Natural killer cell (primary cell): ENCODE data around the gene RNF13. TPM values are rescaled to one million over a fixed set of nuclear protein-coding genes. Genes with fewer than 3 reads are reported as not detected.

Experiments used
- ATAC-seq, 3 donors: fragments of 150-1000 bp in 2 of 3; fragments of 200-7000 bp in 1 of 3; cut with Tn5 transposase; 1 replicate in 1 of 3; 2 replicates in 2 of 3; pipeline ENCODE4 v1.10.0; 2021; ENCODE audit warnings: mild to moderate bottlenecking in 2 of 3, moderate library complexity in 2 of 3
- DNase-seq, 2 donors: peaks; one replicate each; pipeline versions ENCODE4 v3.0.0 to v3.0.0-alpha.2; 2013 to 2021; ENCODE audit warnings: mixed read lengths in 1 of 2
- H3K27ac ChIP-seq: one replicate; pipeline ENCODE4 v1.5.1; 2013; ENCODE audit warnings: mild to moderate bottlenecking, low read length
- H3K27me3 ChIP-seq: one replicate; pipeline ENCODE4 v1.6.1; 2013; ENCODE audit warnings: low read length; ENCODE audit not compliant: control insufficient read depth, insufficient read depth
- H3K36me3 ChIP-seq: one replicate; pipeline ENCODE4 v1.6.1; 2013; ENCODE audit warnings: low read length; ENCODE audit not compliant: control insufficient read depth, insufficient read depth
- H3K4me1 ChIP-seq: one replicate; pipeline ENCODE4 v1.6.1; 2013; ENCODE audit warnings: low read length; ENCODE audit not compliant: control insufficient read depth, insufficient read depth
- H3K4me3 ChIP-seq: one replicate; pipeline ENCODE4 v1.5.1; 2013; ENCODE audit warnings: low read length
- H3K9me3 ChIP-seq: one replicate; pipeline ENCODE4 v1.6.1; 2013; ENCODE audit warnings: low read length; ENCODE audit not compliant: control insufficient read depth, insufficient read depth
- H3K27ac Mint-ChIP-seq, 2 donors: one replicate each; pipeline ENCODE4 v1.8.0; 2022; ENCODE audit warnings: mild to moderate bottlenecking in 2 of 2, mixed read lengths in 2 of 2, moderate library complexity in 1 of 2
- H3K27me3 Mint-ChIP-seq, 2 donors: one replicate each; pipeline ENCODE4 v1.8.0; 2022; ENCODE audit warnings: low read depth in 2 of 2, mixed read lengths in 2 of 2
- H3K36me3 Mint-ChIP-seq: one replicate; pipeline ENCODE4 v1.8.0; 2022; ENCODE audit warnings: mixed read lengths
- H3K4me1 Mint-ChIP-seq, 2 donors: one replicate each; pipeline ENCODE4 v1.8.0; 2022; ENCODE audit warnings: mixed read lengths in 2 of 2
- H3K4me3 Mint-ChIP-seq: one replicate; pipeline ENCODE4 v1.8.0; 2022; ENCODE audit warnings: mild to moderate bottlenecking, moderate library complexity, mixed read lengths
- H3K9me3 Mint-ChIP-seq, 2 donors: one replicate each; pipeline ENCODE4 v1.8.0; 2022; ENCODE audit warnings: mixed read lengths in 2 of 2
- WGBS: methylation state at CpG from one replicate; pipeline ENCODE4 v1.1.7; 2013; ENCODE audit warnings: missing lambda C conversion rate; ENCODE audit not compliant: insufficient coverage; 5-methylcytosine and 5-hydroxymethylcytosine counted together
- intact Hi-C: fragments of 100-400 bp; cut with micrococcal nuclease; formaldehyde crosslinking; loops from one replicate; pipeline ENCODE4 v1.14.2; 2022
- total RNA-seq, 4 donors: library from RNA; stranded (reverse); fragments of 120-200 nt in 1 of 4; gene quantifications; one replicate each; pipeline versions ENCODE4 v1.2.3 to v1.2.4, GENCODE V29; 2013 to 2022
- TF ChIP-seq, protein P1 (sequence below): fragments of 200-600 bp; IDR thresholded peaks from one replicate; pipeline ENCODE4 v1.8.0; 2022; ENCODE audit warnings: antibody characterized with exemption

RNF13 gene, protein sequence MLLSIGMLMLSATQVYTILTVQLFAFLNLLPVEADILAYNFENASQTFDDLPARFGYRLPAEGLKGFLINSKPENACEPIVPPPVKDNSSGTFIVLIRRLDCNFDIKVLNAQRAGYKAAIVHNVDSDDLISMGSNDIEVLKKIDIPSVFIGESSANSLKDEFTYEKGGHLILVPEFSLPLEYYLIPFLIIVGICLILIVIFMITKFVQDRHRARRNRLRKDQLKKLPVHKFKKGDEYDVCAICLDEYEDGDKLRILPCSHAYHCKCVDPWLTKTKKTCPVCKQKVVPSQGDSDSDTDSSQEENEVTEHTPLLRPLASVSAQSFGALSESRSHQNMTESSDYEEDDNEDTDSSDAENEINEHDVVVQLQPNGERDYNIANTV
- 10 to 100 TPM; 57.4 to 69.7 (median 66.6) TPM for total RNA-seq
- total RNA-seq (2013), result 113 TPM

DNA sequence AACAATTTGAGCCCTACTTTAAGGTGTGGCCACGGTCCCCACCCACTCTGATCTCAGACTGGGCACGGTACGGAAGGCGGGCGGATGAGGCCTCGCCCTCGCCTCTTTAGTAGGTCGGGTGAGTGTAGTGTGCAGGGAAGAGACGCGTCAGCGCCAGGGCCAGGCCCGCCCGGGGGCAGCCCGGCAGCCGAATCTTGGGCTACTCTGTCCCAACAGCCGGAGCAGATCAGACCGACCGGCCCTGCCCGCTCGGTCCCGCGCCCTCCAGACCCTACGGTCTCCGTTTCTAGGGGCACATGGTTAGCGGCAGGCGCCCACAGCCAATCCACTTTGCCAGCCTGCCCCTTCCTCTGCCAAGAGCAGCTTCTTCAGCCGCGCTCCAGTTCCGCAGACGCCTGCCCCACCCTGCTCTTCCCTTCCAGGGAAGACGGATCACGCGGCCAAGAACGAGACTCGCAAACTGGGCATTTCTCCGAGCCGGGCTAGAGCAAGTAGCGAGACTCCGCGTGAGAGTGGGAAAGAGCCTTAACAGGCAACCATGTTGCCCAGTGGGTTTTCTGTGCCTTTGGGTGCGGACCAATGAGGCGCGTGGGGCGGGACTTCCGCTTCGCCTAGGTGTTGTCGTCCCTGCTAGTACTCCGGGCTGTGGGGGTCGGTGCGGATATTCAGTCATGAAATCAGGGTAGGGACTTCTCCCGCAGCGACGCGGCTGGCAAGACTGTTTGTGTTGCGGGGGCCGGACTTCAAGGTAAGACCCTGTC lies at the start of gene RNF13:
Gene RNF13, plus strand, starts transcription at position 610 of the 761 bp plus-strand sequence. CDS start 32,812 bp downstream, outside the sequence.
- Histone ChIP-seq H3K27ac (peak within 1 kb of the TSS; percentile 99), H3K4me3 (peak within 1 kb of the TSS; percentile 83), H3K4me1 (peaks cover 13% of the 10 kb centered on the region), H3K9me3 (no peaks in the 10 kb centered on the region), H3K36me3 (no peaks in the 10 kb centered on the region), H3K27me3 (no peaks in the 10 kb centered on the region)
- Mint-ChIP-seq H3K36me3 (no peaks in the 10 kb centered on the region), H3K4me3 (peak within 1 kb of the TSS; percentile 96), H3K4me1 (peaks cover 53% of the 10 kb centered on the region in 2 donors), H3K9me3 (no peaks in the 10 kb centered on the region), H3K27me3 (peaks cover 6 to 12% of the 10 kb centered on the region in 2 donors), H3K27ac (peak within 1 kb of the TSS; percentile 96 to 98)
- under 1% methylated on average over 56 of the region's 56 CpGs for WGBS
- intact Hi-C loops, result loop anchor here (1.0 to 5.0 kb wide), 2 partner anchors 60 to 300 kb away; partner anchors contain the start of gene COMMD2
- TF ChIP-seq, protein P1, sequence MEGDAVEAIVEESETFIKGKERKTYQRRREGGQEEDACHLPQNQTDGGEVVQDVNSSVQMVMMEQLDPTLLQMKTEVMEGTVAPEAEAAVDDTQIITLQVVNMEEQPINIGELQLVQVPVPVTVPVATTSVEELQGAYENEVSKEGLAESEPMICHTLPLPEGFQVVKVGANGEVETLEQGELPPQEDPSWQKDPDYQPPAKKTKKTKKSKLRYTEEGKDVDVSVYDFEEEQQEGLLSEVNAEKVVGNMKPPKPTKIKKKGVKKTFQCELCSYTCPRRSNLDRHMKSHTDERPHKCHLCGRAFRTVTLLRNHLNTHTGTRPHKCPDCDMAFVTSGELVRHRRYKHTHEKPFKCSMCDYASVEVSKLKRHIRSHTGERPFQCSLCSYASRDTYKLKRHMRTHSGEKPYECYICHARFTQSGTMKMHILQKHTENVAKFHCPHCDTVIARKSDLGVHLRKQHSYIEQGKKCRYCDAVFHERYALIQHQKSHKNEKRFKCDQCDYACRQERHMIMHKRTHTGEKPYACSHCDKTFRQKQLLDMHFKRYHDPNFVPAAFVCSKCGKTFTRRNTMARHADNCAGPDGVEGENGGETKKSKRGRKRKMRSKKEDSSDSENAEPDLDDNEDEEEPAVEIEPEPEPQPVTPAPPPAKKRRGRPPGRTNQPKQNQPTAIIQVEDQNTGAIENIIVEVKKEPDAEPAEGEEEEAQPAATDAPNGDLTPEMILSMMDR, result no peak
- DNase-seq (peak; percentile 93 to 95), ATAC-seq (peak; percentile 93 to 98 (median 95))

DNA sequence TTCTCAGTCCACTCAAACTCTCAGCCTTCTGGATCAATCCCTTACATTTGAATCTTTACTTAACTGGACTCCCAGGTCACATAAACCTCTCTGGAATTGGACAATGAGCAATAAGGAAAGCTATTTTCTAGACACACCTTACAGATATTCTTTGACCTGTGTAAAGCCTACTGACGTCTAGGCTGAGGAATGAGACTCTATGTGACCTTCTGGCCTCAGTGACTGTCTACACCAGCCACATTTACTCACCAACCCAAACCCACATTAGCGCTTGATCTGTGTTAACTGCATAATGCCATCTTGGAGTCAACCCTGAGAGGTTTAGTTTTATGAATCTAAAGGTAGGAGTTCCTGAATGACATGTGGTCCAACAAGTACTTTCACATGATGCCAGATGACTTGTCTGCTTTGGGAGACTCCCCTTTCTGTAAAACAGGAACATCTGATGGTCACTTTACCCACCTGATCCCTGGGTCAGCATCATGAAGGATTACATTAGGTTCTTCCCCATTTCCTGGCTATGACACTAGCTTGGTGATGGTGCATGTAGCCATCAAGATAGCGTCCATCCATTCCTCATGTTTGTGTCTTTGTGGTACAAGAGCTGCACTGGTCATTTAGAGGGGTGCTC lies 49.3 kb upstream of the RNF13 start:
- Mint-ChIP-seq H3K27ac (no peak overlapping the region), H3K4me3 (no peak overlapping the region), H3K4me1 (no peaks in the 10 kb centered on the region), H3K27me3 (peaks cover 13 to 25% of the 10 kb centered on the region in 2 donors), H3K36me3 (no peaks in the 10 kb centered on the region), H3K9me3 (no peaks in the 10 kb centered on the region)
- Histone ChIP-seq H3K4me1 (no peaks in the 10 kb centered on the region), H3K9me3 (no peaks in the 10 kb centered on the region), H3K36me3 (no peaks in the 10 kb centered on the region), H3K27ac (no peak overlapping the region), H3K4me3 (no peak overlapping the region), H3K27me3 (peaks cover 6% of the 10 kb centered on the region)
- 73% methylated on average over 2 of the region's 3 CpGs for WGBS
- DNase-seq (no peak), ATAC-seq (no peak)
- intact Hi-C loops, result no loop called here
- TF ChIP-seq, protein P1, result no peak

DNA sequence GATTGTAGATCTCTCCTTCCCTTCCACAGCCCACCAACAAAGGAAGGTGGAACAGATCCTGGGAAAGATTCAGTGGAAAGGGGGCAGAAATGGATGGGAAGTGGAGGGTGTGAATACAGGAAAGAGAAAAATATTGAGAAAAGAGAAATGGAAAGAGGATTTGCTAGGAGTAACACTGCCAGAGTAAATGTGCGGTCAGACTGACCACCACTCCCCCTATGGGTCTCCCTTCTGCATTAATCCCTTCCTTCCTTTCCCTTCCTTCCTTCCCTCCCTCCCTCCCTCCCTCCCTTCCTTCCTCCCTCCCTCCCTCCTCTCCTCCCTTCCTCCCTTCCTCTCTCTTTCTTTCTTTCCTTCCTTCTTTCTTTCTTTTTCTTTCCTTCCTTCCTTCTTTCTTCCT lies 48.7 kb upstream of the RNF13 start:
- ATAC-seq (no peak), DNase-seq (no peak)
- Mint-ChIP-seq H3K9me3 (no peaks in the 10 kb centered on the region), H3K36me3 (no peaks in the 10 kb centered on the region), H3K27me3 (peaks cover 13 to 21% of the 10 kb centered on the region in 2 donors), H3K27ac (no peak overlapping the region), H3K4me3 (no peak overlapping the region), H3K4me1 (no peaks in the 10 kb centered on the region)
- Histone ChIP-seq H3K4me1 (no peaks in the 10 kb centered on the region), H3K36me3 (no peaks in the 10 kb centered on the region), H3K27me3 (peaks cover 6% of the 10 kb centered on the region), H3K4me3 (no peak overlapping the region), H3K27ac (no peak overlapping the region), H3K9me3 (no peaks in the 10 kb centered on the region)
- 83% methylated on average over 1 of the region's 1 CpG for WGBS
- intact Hi-C loops, result no loop called here
- TF ChIP-seq, protein P1, result no peak
